Thoracic aorta (tissue), 2 donors: ENCODE data around the gene SFXN1. TPM values are rescaled to one million over a fixed set of nuclear protein-coding genes. Genes with fewer than 3 reads are reported as not detected.
"Not testable (repeated sequence)": the region's sequence is repeated elsewhere in the genome, so short reads cannot be mapped to it uniquely, and the experiment has no call there.

Experiments
- ATAC-seq: fragments of 150-250 bp; one replicate; pipeline ENCODE4 v1.8.0; 2017; ENCODE audit warnings: low read depth; ENCODE audit not compliant: insufficient number of reproducible peaks, low FRiP score
- DNase-seq: peaks from one replicate; pipeline ENCODE4 v3.0.0-alpha.2; 2020; ENCODE audit warnings: low spot score
- H3K27ac ChIP-seq, 2 donors: fragments of 200-600 bp; sonication (generic); 1 replicate in 1 of 2; 2 replicates in 1 of 2; pipeline ENCODE4 v1.5.1; 2016; ENCODE audit warnings: mild to moderate bottlenecking in 2 of 2, moderate library complexity in 2 of 2
- H3K27me3 ChIP-seq: fragments of 200-600 bp; sonication (generic); replicated peaks from 2 replicates; pipeline ENCODE4 v1.6.0; 2016; ENCODE audit warnings: mild to moderate bottlenecking; ENCODE audit not compliant: insufficient read depth
- H3K36me3 ChIP-seq: fragments of 200-600 bp; sonication (generic); one replicate; pipeline ENCODE4 v1.5.1; 2016
- H3K4me1 ChIP-seq, 2 donors: fragments of 200-600 bp; sonication (generic); 1 replicate in 1 of 2; 2 replicates in 1 of 2; pipeline versions ENCODE4 v1.5.1 to v1.6.0; 2016; ENCODE audit warnings: low read depth in 2 of 2, mild to moderate bottlenecking in 1 of 2; ENCODE audit not compliant: control insufficient read depth in 1 of 2
- H3K4me3 ChIP-seq: fragments of 200-600 bp; sonication (generic); 2 replicates; pipeline ENCODE4 v1.5.1; 2016; ENCODE audit warnings: mild to moderate bottlenecking
- H3K9me3 ChIP-seq: fragments of 200-600 bp; sonication (generic); 2 replicates; pipeline ENCODE4 v1.5.1; 2016
- total RNA-seq, 2 donors: library from RNA; depleted of rRNA; stranded (reverse); fragments of >200 nt; gene quantifications; one replicate each; pipeline versions ENCODE4 v1.1.0 to v1.2.3, GENCODE V29; 2016
- TF ChIP-seq, protein P1 (sequence below): fragments of 200-600 bp; sonication (generic); IDR thresholded peaks from one replicate; pipeline ENCODE4 v1.5.1; 2019; ENCODE audit warnings: antibody characterized with exemption

SFXN1 gene
- total RNA-seq, 2 donors from 2014 or later: 22.9 to 50.8 TPM

DNA sequence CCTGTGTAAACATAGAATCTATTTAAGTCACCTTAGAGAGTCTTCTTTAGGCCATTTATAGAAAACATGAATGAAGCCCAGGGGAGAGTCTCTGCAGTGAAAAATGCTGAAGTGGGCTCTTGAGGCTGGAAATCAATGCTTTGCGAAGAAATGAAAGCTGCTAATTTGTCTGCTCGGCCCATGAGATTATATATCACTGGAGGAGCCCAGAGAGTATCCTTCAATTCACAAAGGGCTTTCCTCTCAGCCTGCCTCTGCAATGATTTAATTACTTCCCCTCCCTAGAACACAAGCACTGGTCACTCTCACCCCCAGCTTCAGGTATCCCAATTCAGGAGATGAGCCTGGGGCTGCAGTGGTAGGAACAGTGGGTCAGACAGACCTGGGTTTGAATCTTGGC, 26.2 kb upstream of the SFXN1 start:
- ATAC-seq (no peak), DNase-seq (no peak)
- Histone ChIP-seq H3K27me3 (no peaks in the 10 kb centered on the region), H3K27ac (no peak overlapping the region), H3K4me1 (no peaks in the 10 kb centered on the region), H3K4me3 (no peak overlapping the region), H3K36me3 (no peaks in the 10 kb centered on the region), H3K9me3 (no peaks in the 10 kb centered on the region)
- TF ChIP-seq, protein P1, sequence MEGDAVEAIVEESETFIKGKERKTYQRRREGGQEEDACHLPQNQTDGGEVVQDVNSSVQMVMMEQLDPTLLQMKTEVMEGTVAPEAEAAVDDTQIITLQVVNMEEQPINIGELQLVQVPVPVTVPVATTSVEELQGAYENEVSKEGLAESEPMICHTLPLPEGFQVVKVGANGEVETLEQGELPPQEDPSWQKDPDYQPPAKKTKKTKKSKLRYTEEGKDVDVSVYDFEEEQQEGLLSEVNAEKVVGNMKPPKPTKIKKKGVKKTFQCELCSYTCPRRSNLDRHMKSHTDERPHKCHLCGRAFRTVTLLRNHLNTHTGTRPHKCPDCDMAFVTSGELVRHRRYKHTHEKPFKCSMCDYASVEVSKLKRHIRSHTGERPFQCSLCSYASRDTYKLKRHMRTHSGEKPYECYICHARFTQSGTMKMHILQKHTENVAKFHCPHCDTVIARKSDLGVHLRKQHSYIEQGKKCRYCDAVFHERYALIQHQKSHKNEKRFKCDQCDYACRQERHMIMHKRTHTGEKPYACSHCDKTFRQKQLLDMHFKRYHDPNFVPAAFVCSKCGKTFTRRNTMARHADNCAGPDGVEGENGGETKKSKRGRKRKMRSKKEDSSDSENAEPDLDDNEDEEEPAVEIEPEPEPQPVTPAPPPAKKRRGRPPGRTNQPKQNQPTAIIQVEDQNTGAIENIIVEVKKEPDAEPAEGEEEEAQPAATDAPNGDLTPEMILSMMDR: no peak

DNA sequence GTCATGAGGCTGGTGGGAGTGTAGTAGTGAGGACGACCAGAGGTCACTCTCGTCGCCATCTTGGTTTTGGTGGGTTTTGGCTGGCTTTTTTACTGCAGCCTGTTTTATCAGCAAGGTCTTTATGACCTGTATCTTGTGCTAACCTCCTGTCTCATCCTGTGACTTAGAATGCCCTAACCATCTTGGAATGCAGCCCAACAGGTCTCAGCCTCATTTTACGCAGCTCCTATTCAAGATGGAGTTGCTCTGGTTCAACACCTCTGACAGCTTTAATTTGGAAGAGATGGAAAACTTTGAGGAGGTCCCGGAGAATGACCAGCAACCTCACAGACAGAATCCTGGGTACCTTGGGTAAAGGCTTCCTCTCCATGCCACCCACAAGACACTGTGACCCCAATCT, 24.0 kb upstream of the SFXN1 start:
- not testable (repeated sequence) for H3K4me3 ChIP-seq, H3K9me3 ChIP-seq, DNase-seq, H3K27me3 ChIP-seq, ATAC-seq, H3K4me1 ChIP-seq, H3K36me3 ChIP-seq, H3K27ac ChIP-seq

DNA sequence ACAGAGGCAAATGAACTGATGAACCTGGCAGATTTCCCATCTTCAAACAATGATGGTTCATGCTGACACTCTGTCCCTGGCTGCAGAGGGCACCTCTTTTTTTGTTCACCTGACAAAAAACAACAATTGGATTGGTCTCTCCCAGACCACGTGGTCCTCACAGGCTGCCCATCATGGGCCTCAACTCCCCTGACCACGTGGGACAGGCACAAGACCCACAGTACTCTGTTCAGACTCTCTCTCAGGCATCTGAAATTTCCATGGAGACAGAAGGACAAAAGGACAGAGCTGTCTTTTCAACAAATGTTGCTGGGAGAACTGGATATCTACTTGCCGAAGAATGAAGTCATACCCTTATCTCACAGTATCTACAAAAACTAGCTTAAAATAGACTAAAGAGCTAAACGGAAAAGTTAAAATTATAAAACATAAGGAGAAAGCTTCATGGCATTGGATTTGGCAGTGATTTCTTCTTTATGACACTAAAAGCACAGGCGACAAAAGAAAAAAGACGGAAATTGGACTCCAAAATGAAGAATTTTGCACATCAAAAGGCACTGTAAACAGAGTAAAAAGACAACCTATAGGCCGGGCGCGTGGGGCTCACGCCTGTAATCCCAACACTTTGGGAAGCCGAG, 22.1 kb upstream of the SFXN1 start:
- TF ChIP-seq, protein P1: no peak
- no peak for ATAC-seq

DNA sequence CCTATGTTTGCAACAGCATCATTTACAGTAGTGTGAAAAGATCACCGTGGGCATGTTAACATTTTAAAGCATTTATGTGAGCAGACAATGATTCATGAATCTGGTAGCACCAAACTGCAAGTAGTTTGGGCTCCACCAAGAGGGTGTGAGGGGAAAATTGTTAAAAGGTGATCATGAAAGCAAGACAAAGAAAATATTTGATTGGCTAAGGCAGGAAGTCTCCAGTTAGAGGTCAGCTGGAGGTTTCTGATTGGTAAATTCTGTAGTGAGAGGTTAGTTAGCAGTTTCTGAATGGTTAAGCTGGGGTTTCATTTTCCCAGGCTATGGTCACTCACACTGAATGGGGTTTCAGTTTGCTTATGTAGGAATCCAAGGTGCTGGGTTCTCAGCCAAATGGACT, 20.9 kb upstream of the SFXN1 start:
- TF ChIP-seq, protein P1: no peak
- no peak for ATAC-seq
- DNase-seq: no peak
- no peak overlapping the region for H3K4me3 ChIP-seq
- H3K27ac ChIP-seq: no peak overlapping the region
- H3K4me1 ChIP-seq: no peaks in the 10 kb centered on the region
- H3K36me3 ChIP-seq: no peaks in the 10 kb centered on the region
- no peaks in the 10 kb centered on the region for H3K27me3 ChIP-seq
- no peaks in the 10 kb centered on the region for H3K9me3 ChIP-seq

More for the DNA sequence above, 22.1 kb upstream of the SFXN1 start:
- DNase-seq: no peak
- no peaks in the 10 kb centered on the region for H3K27me3 ChIP-seq
- no peak overlapping the region for H3K27ac ChIP-seq
- no peaks in the 10 kb centered on the region for H3K36me3 ChIP-seq
- H3K9me3 ChIP-seq: no peaks in the 10 kb centered on the region
- no peak overlapping the region for H3K4me3 ChIP-seq
- H3K4me1 ChIP-seq: no peaks in the 10 kb centered on the region

DNA sequence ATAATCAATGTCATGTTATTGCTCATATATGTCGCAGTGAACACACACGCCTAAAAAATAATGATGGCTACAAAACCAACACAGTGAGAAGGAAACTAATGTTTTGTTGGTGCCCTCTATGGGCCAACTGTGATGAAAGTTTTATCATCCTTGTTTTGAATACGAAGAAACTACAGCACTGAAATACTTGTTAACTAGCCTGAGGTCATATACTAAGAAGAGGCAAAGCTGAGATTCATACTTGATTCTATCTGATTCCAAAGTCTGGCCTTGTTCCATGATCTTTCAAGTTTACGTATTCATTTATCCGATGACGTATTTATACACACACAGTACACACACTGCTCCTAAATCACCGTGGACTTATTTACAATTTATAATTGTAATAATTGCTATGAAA, 18.2 kb upstream of the SFXN1 start:
- H3K36me3 ChIP-seq: no peaks in the 10 kb centered on the region
- H3K27ac ChIP-seq: no peak overlapping the region
- DNase-seq (no peak), ATAC-seq (no peak)
- no peaks in the 10 kb centered on the region for H3K9me3 ChIP-seq
- no peaks in the 10 kb centered on the region for H3K27me3 ChIP-seq
- H3K4me1 ChIP-seq: no peaks in the 10 kb centered on the region
- TF ChIP-seq, protein P1: peak; percentile 16
- H3K4me3 ChIP-seq: no peak overlapping the region

DNA sequence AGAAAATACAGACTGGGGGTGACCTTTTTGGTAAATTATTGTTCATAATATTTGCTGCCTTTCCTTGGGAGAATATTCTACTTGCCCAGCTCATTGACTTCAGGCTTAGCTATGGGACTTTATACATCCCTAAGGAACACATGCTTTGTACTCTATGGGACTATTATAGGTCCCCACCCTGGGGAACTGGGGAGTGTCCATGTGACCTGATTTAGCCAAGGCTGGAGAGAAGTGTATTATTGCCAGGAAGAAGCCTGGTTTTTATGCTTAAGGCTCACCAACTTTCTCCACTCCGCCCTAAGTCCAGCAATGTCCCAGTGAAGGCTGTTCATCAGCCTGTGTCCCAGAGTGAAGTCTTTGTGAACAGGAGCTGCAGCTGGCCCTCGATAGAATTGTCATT, 17.8 kb upstream of the SFXN1 start:
- DNase-seq (no peak), ATAC-seq (no peak)
- Histone ChIP-seq H3K4me1 (no peaks in the 10 kb centered on the region), H3K27ac (no peak overlapping the region), H3K4me3 (no peak overlapping the region), H3K9me3 (no peaks in the 10 kb centered on the region), H3K36me3 (no peaks in the 10 kb centered on the region), H3K27me3 (no peaks in the 10 kb centered on the region)
- TF ChIP-seq, protein P1: no peak
